Measurements from ENCODE around the gene AFAP1. TPM values are rescaled to one million over a fixed set of nuclear protein-coding genes. Genes with fewer than 3 reads are reported as not detected.

The AFAP1 gene
- total RNA-seq, 1 experiment from 2014 or later, result 23.6 TPM

DNA sequence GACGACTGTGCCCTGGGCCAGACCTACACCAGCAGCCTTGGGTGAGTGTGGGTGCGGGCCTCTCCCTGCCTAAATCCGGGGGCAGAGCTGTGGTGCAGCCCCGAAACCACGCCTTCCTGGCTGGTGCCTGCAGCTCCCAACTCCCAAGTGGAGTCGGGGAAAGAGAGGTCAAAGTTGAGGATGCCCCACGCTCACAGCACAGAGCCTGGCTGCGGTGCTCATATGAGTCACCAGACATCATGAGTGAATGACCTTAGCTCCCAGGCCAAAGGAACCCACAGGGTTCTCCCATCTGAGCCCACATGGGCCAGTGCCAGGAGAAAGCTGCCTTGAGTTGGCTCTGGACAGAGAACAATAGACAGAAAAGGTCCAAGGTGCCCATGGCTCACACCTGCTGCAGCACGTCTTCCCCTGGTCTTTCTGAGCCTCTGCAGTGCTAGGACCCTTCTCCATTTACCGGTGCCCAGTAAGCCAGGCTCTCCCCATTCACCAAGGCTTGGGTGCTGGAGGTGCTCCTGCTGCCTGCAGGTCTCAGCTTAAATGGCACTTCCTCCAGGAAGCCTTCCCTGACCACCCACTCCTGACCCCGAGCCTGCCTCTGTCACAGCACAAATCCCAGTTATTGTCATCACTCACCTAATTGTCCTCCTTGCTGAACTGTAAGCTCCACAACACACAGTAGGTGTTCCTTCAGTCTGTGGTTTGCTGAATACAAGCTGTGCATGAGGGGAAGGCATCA lies 224.2 kb downstream of the AFAP1 start:
- Mint-ChIP-seq H3K27ac (no peak overlapping the region), H3K27me3 (ENCODE audit: low read depth) (peaks cover 8% of the 10 kb centered on the region), H3K36me3 (no peaks in the 10 kb centered on the region), H3K9me3 (no peaks in the 10 kb centered on the region), H3K4me3 (no peak overlapping the region), H3K4me1 (peaks cover 3% of the 10 kb centered on the region)
- CTCF ChIA-PET, result interaction anchor here (0.8 to 0.9 kb wide), 2 partner anchors 10 to 87 kb away, joined by 3 read pairs; no protein-coding TSS in a partner anchor
- no peak for TF ChIP-seq SP1 (CRISPR knock-in tag; conservative IDR thresholded peaks at IDR 0.05)
- TF ChIP-seq, protein P1, sequence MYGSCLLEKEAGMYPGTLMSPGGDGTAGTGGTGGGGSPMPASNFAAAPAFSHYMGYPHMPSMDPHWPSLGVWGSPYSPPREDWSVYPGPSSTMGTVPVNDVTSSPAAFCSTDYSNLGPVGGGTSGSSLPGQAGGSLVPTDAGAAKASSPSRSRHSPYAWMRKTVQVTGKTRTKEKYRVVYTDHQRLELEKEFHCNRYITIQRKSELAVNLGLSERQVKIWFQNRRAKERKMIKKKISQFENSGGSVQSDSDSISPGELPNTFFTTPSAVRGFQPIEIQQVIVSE (CRISPR knock-in tag; IDR thresholded peaks at IDR 0.05; ENCODE audit: borderline replicate concordance), result no peak
- TF ChIP-seq, protein P2, sequence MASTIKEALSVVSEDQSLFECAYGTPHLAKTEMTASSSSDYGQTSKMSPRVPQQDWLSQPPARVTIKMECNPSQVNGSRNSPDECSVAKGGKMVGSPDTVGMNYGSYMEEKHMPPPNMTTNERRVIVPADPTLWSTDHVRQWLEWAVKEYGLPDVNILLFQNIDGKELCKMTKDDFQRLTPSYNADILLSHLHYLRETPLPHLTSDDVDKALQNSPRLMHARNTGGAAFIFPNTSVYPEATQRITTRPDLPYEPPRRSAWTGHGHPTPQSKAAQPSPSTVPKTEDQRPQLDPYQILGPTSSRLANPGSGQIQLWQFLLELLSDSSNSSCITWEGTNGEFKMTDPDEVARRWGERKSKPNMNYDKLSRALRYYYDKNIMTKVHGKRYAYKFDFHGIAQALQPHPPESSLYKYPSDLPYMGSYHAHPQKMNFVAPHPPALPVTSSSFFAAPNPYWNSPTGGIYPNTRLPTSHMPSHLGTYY (CRISPR knock-in tag; IDR thresholded peaks at IDR 0.05), result no peak
- no peak for TF ChIP-seq JUN (CRISPR knock-in tag; IDR thresholded peaks at IDR 0.05)
- TF ChIP-seq TCF7 (CRISPR knock-in tag; IDR thresholded peaks at IDR 0.05; ENCODE audit: low read depth), result no peak
- TF ChIP-seq, protein P3, sequence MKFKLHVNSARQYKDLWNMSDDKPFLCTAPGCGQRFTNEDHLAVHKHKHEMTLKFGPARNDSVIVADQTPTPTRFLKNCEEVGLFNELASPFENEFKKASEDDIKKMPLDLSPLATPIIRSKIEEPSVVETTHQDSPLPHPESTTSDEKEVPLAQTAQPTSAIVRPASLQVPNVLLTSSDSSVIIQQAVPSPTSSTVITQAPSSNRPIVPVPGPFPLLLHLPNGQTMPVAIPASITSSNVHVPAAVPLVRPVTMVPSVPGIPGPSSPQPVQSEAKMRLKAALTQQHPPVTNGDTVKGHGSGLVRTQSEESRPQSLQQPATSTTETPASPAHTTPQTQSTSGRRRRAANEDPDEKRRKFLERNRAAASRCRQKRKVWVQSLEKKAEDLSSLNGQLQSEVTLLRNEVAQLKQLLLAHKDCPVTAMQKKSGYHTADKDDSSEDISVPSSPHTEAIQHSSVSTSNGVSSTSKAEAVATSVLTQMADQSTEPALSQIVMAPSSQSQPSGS (CRISPR knock-in tag; IDR thresholded peaks at IDR 0.05; ENCODE audit: borderline replicate concordance, low read depth), result no peak
- no peak for TF ChIP-seq SMAD3 (CRISPR knock-in tag; IDR thresholded peaks at IDR 0.05; ENCODE audit: borderline replicate concordance)
- TF ChIP-seq, protein P4, sequence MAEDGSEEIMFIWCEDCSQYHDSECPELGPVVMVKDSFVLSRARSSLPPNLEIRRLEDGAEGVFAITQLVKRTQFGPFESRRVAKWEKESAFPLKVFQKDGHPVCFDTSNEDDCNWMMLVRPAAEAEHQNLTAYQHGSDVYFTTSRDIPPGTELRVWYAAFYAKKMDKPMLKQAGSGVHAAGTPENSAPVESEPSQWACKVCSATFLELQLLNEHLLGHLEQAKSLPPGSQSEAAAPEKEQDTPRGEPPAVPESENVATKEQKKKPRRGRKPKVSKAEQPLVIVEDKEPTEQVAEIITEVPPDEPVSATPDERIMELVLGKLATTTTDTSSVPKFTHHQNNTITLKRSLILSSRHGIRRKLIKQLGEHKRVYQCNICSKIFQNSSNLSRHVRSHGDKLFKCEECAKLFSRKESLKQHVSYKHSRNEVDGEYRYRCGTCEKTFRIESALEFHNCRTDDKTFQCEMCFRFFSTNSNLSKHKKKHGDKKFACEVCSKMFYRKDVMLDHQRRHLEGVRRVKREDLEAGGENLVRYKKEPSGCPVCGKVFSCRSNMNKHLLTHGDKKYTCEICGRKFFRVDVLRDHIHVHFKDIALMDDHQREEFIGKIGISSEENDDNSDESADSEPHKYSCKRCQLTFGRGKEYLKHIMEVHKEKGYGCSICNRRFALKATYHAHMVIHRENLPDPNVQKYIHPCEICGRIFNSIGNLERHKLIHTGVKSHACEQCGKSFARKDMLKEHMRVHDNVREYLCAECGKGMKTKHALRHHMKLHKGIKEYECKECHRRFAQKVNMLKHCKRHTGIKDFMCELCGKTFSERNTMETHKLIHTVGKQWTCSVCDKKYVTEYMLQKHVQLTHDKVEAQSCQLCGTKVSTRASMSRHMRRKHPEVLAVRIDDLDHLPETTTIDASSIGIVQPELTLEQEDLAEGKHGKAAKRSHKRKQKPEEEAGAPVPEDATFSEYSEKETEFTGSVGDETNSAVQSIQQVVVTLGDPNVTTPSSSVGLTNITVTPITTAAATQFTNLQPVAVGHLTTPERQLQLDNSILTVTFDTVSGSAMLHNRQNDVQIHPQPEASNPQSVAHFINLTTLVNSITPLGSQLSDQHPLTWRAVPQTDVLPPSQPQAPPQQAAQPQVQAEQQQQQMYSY (CRISPR knock-in tag; IDR thresholded peaks at IDR 0.05), result no peak
- ATAC-seq (no peak), DNase-seq (ENCODE audit: low spot score) (no peak)
- POLR2A ChIA-PET, result no interaction called here

DNA sequence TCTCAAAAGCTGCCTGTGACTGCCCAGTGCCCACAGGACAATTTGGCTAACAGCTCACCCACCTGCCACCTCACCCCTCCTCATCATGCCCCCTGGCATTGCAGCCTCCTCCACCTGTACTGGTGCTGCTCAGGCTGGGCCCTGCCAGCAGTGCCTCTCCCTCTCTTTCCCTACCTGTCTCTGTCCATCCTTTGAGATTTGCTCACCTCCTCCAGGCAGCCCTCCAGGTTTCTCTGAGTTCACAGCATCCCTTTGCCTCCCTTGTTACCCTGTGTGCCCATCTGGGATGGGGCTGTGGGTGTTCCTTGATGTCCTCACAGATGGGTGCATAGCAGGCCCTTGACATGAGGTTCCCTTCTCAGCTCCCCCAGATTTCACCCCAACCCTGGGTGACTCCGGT lies 224.9 kb downstream of the AFAP1 start:
- peaks cover 8% of the 10 kb centered on the region for H3K27me3 Mint-ChIP-seq (ENCODE audit: low read depth)
- H3K36me3 Mint-ChIP-seq, result no peaks in the 10 kb centered on the region
- ATAC-seq (no peak), DNase-seq (ENCODE audit: low spot score) (no peak)
- TF ChIP-seq, protein P5, sequence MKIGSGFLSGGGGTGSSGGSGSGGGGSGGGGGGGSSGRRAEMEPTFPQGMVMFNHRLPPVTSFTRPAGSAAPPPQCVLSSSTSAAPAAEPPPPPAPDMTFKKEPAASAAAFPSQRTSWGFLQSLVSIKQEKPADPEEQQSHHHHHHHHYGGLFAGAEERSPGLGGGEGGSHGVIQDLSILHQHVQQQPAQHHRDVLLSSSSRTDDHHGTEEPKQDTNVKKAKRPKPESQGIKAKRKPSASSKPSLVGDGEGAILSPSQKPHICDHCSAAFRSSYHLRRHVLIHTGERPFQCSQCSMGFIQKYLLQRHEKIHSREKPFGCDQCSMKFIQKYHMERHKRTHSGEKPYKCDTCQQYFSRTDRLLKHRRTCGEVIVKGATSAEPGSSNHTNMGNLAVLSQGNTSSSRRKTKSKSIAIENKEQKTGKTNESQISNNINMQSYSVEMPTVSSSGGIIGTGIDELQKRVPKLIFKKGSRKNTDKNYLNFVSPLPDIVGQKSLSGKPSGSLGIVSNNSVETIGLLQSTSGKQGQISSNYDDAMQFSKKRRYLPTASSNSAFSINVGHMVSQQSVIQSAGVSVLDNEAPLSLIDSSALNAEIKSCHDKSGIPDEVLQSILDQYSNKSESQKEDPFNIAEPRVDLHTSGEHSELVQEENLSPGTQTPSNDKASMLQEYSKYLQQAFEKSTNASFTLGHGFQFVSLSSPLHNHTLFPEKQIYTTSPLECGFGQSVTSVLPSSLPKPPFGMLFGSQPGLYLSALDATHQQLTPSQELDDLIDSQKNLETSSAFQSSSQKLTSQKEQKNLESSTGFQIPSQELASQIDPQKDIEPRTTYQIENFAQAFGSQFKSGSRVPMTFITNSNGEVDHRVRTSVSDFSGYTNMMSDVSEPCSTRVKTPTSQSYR (CRISPR knock-in tag; IDR thresholded peaks at IDR 0.05), result no peak
- TF ChIP-seq NFE2L1 (CRISPR knock-in tag; IDR thresholded peaks at IDR 0.05) (no peak), TEAD1 (CRISPR knock-in tag; IDR thresholded peaks at IDR 0.05) (no peak)
- TF ChIP-seq, protein P6, sequence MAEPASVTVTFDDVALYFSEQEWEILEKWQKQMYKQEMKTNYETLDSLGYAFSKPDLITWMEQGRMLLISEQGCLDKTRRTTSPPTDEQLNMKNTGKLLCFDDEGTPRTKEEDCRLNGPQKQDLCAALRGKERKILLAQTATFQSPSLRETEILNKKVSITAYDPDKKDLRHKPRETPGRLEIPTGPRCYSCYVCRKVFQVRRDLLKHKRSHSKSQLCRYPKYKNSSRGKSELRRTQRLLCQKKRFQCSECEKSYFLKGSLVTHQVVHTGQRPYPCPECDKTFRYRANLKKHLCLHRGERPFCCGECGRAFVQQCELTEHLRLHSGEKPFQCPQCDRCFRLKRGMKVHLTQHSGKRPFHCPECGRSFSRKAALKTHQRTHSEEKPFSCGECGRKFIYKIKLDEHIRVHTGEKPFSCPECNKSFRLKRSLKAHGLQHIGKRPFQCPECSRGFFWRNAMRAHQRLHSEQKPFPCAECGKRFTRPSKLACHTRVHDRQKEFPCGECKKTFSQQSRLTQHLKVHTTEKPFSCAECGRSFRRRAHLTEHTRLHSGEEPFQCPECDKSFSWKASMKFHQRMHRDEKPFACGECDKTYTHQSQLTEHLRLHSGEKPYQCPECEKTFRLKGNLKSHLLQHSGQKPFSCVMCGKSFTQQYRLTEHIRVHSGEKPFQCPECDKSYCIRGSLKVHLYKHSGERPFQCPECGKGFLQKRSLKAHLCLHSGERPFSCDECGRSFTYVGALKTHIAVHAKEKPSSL (CRISPR knock-in tag; conservative IDR thresholded peaks at IDR 0.05), result no peak
- H3K27ac Mint-ChIP-seq, result no peak overlapping the region
- no peaks in the 10 kb centered on the region for H3K9me3 Mint-ChIP-seq
- H3K4me1 Mint-ChIP-seq, result peaks cover 3% of the 10 kb centered on the region
- ChIA-PET CTCF (interaction anchor here (0.9 kb wide), 1 partner anchor 10 kb away, joined by 3 read pairs; no protein-coding TSS in a partner anchor), POLR2A (no interaction called here)
- H3K4me3 Mint-ChIP-seq, result no peak overlapping the region
